NT2/D1 (cell line): ENCODE measurements around the gene NCS1.

Experiments used
- YY1 ChIP-seq: IDR thresholded peaks from 2 replicates; pipeline ENCODE4 v1.6.1; 2011; ENCODE audit not compliant: insufficient read length, insufficient read depth
- ZNF274 ChIP-seq: IDR thresholded peaks from 2 replicates; pipeline ENCODE4 v1.6.1; 2011; ENCODE audit warnings: mild to moderate bottlenecking, low read depth, low read length

DNA sequence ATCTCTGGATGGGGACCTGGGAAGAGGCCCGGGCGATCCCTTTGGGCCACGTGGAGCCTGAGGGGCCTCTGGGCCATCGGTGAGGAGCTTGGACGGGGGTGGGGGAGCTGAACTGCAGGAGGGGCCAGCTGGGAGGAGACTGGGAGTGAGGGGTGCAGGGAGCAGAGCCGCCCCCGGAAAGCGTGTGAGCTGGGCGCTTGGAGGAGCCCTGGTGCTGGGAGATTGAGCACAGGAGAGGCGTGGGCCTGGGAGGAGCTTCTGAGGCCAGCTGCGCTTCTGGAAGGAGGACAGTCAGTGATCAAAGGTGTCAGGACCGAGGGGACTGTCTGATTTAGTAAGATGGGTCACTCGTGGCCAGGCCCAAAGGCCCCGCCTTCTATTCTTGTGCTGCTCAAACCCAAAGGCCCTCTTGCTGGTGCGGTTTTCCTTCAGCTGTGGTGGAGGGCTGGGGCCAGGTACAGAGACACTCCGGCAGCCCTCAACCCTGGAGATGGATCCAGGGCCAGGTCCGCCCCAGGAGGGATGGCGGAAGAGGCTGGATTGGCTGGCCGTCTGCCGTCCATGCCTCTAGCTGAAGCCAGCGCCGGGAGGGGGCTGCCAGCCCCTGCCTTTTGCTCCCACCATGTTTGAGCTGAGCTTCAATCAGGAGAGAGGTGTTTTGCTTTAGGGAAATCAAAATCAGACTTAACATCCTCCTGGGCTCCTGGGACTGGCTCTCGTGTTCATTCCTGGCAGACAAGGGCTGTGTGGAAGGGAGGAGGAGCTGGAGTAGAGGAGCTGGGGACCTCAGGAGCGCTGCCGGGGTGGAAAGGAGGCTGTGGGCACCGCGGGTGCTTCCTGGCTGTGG, 21.6 kb downstream of the NCS1 start:
- TF ChIP-seq YY1 (no peak), ZNF274 (no peak)
